ENCODE results near the gene BHMT.
"Not testable (repeated sequence)": the region's sequence is repeated elsewhere in the genome, so short reads cannot be mapped to it uniquely, and the experiment has no call there.

The BHMT gene

DNA sequence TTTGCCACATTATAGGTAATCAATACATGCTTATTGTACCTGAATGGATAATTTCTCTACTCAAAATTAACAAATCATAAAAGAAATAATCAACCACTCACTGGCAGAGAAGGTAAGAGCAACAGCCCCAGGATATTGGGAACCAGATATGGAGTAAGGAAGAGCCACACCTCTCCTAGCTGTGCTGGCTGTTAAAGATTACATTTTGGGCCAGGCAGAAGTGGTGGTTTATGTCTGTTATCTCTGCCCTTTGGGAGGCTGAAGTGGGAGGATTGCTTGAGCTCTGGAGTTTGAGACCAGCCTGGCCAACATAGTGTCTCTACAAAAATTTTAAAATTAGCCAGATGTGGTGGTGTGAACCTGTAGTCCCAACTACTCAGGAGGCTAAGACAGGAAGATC, 56.4 kb downstream of the BHMT start:
- in situ Hi-C loops (cut with HindIII; ENCODE audit: low sequenced_read_pairs), result no loop called here

- in situ Hi-C loops (cut with HindIII; ENCODE audit: low sequenced_read_pairs), result no loop called here
These were observed 59.1 kb downstream of the BHMT start for GRCh38 chr5:79170661-79171060.

GRCh38 chr5:79171635-79172245, 60.1 kb downstream of the BHMT start:
- in situ Hi-C loops (cut with HindIII; ENCODE audit: low sequenced_read_pairs), result no loop called here

- in situ Hi-C loops (cut with HindIII; ENCODE audit: low sequenced_read_pairs), result no loop called here
These were observed 60.7 kb downstream of the BHMT start for GRCh38 chr5:79172269-79172668.

DNA sequence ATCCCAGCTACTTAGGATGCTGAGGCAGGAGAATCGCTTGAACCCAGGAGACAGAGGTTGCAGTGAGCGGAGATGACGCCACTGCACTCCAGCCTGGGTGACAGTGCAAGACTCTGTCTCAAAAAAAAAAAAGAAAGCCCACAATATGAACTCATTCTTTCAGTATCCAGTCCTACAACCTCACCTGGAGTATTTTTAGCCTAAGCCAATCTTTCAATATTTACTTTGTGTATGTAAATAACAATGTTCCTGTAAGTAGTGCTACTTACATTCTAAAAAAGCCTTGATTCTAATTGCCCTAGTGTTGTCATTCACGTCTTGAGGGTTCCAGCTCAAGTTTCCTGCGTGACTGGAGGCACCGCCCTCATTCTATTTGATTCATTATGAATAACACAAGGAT, 62.0 kb downstream of the BHMT start:
- in situ Hi-C loops (cut with HindIII; ENCODE audit: low sequenced_read_pairs), result no loop called here

GRCh38 chr5:79180449-79180848, 68.8 kb downstream of the BHMT start:
- in situ Hi-C loops (cut with HindIII; ENCODE audit: low sequenced_read_pairs), result not testable (repeated sequence)

DNA sequence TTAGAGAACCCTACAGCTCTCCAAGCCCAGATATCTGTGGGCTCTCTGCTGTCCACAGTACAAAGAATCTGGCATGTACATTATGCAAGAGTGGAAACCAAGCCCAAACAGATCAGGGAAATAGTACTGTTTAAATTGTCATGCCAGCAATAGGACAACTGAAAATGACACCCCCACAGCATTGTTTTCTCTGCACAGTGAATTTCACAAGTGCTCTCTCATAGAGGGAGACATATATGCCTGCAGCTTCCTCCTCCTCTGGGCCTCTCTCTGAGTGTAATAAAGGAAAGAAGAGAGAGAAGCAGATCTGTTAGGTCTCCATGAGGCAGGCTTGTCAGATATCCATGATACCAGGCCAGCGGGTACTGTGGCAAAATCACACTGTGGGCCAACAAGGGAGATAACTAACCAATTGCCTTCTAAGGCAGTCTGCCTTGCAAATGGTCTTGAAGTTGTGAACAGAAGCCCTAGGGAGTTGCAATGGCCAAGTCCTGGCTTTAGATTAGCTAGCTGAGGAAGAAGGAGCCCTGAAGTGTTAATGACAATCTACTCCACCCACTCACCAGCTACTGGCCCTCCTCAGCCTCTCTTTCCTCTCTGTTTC, 69.9 kb downstream of the BHMT start:
- in situ Hi-C loops (cut with HindIII; ENCODE audit: low sequenced_read_pairs), result no loop called here

All from DLD1 (cell line).